Measurements from ENCODE around the gene PAGE4. TPM values are rescaled to one million over a fixed set of nuclear protein-coding genes. Genes with fewer than 3 reads are reported as not detected.

Gene PAGE4
- total RNA-seq, 4 donors from 2014 or later = not detected

DNA sequence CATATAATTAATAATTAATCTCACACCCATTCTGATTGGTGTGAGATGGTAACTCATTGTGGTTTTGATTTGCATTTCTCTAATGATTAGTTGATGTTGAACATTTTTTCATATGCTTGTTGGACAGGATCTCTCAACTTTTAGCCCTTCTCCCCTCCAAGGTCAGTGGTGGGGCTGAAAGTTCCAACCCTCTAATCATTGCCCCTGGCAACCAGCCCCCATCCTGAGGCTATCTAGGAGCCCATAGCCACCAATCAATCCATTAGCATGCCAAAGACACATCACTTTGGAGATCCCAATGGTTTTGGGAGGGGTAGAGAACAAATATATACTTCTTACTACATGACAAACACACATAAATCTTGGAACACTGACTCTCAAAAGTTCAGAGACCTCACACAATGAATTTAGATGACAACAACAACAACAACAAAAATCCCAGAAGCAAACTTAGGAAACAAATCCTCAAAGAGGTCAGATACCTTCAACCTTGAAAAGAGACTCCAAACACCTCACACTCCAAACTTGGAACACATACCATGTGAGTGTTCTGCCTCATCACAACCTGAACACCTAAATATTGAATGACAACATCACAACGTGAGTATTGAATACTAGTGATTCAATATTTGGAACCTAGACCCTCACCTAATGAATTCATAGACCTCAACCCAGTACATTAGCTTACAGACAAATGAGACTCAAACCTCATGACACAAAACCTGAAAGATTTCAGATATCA is 19.0 kb upstream of the PAGE4 start:
- Histone ChIP-seq H3K36me3 (no peaks in the 10 kb centered on the region), H3K4me3 (replicated peaks in 1 of 3) (no peak overlapping the region), H3K4me1 (no peaks in the 10 kb centered on the region), H3K27me3 (no peaks in the 10 kb centered on the region), H3K9me3 (no peaks in the 10 kb centered on the region), H3K27ac (no peak overlapping the region)
- no peak for DNase-seq
- intact Hi-C loops (cut with DNase I) = no loop called here
- 73 to 77% methylated on average over 1 of the region's 1 CpG for WGBS, 2 donors
- TF ChIP-seq, protein P1, sequence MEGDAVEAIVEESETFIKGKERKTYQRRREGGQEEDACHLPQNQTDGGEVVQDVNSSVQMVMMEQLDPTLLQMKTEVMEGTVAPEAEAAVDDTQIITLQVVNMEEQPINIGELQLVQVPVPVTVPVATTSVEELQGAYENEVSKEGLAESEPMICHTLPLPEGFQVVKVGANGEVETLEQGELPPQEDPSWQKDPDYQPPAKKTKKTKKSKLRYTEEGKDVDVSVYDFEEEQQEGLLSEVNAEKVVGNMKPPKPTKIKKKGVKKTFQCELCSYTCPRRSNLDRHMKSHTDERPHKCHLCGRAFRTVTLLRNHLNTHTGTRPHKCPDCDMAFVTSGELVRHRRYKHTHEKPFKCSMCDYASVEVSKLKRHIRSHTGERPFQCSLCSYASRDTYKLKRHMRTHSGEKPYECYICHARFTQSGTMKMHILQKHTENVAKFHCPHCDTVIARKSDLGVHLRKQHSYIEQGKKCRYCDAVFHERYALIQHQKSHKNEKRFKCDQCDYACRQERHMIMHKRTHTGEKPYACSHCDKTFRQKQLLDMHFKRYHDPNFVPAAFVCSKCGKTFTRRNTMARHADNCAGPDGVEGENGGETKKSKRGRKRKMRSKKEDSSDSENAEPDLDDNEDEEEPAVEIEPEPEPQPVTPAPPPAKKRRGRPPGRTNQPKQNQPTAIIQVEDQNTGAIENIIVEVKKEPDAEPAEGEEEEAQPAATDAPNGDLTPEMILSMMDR (IDR thresholded peaks at IDR 0.05) = no peak
- TF ChIP-seq POLR2A (IDR thresholded peaks at IDR 0.05) = no peak

DNA sequence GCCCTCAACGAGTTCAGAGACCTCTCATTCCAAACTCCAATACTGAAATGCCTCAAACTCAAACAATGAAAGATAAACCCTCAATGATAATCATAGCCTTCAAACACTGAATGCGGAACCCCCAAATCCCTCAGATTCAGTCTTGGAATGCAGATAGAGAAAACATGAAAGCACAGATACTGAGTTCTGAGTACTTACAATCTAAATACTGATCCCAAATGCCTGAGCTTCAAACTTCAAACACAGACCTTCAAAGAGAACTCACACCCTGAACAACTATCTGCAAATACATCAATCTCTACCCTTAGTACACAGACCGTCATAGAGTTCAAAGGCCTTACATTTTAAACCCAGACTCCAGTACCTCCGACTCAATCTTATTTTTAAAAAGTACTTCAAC is 16.9 kb upstream of the PAGE4 start:
- Histone ChIP-seq H3K4me3 (replicated peaks in 1 of 3) (no peak overlapping the region), H3K36me3 (no peaks in the 10 kb centered on the region), H3K27ac (no peak overlapping the region), H3K27me3 (no peaks in the 10 kb centered on the region), H3K4me1 (no peaks in the 10 kb centered on the region), H3K9me3 (no peaks in the 10 kb centered on the region)
- DNase-seq = no peak
- no peak for TF ChIP-seq POLR2A (IDR thresholded peaks at IDR 0.05)
- intact Hi-C loops (cut with DNase I) = no loop called here
- WGBS, 2 donors = 73 to 82% methylated on average over 4 of the region's 4 CpGs

GRCh38 chrX:49816435-49816834 is 12.7 kb upstream of the PAGE4 start:
- H3K4me1 ChIP-seq = no peaks in the 10 kb centered on the region
- H3K27me3 ChIP-seq = no peaks in the 10 kb centered on the region
- WGBS, 2 donors = 85 to 91% methylated on average over 4 of the region's 4 CpGs
- H3K4me3 ChIP-seq (replicated peaks in 1 of 3) = no peak overlapping the region
- no peaks in the 10 kb centered on the region for H3K9me3 ChIP-seq
- H3K27ac ChIP-seq = no peak overlapping the region
- DNase-seq = no peak
- TF ChIP-seq POLR2A (IDR thresholded peaks at IDR 0.05) = no peak
- TF ChIP-seq, protein P1 (IDR thresholded peaks at IDR 0.05) = no peak
- intact Hi-C loops (cut with DNase I) = no loop called here
- H3K36me3 ChIP-seq = no peaks in the 10 kb centered on the region

DNA sequence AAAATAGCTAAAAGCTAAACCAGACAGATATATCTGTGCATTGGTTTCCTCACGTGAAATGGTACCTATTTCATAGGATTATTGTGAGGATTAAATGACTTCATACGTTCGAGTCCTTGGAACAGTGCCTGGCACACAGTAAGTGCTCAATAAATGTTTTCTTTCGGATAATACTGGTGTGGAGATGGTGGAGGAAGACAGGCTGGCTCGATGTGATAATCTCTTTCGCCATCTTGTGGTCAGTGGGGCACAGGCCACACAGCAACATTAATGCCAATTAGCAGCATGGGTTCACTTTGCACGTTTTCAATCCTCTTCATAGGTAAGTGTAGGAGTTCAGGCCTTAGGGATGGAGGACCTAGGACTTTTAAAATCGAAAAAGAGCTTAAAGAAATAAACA is 9.3 kb downstream of the PAGE4 start:
- Histone ChIP-seq H3K36me3 (no peaks in the 10 kb centered on the region), H3K4me1 (no peaks in the 10 kb centered on the region), H3K27ac (no peak overlapping the region), H3K27me3 (no peaks in the 10 kb centered on the region), H3K4me3 (replicated peaks in 1 of 3) (no peak overlapping the region), H3K9me3 (no peaks in the 10 kb centered on the region)
- WGBS, 2 donors = 7 to 13% methylated on average over 8 of the region's 8 CpGs
- peak; percentile 6 to 11 for DNase-seq
- TF ChIP-seq POLR2A (IDR thresholded peaks at IDR 0.05) = no peak
- TF ChIP-seq, protein P1 (IDR thresholded peaks at IDR 0.05) = peak in 5 of 6 experiments; percentile 25 to 53 (median 46)
- intact Hi-C loops (cut with DNase I) = no loop called here

DNA sequence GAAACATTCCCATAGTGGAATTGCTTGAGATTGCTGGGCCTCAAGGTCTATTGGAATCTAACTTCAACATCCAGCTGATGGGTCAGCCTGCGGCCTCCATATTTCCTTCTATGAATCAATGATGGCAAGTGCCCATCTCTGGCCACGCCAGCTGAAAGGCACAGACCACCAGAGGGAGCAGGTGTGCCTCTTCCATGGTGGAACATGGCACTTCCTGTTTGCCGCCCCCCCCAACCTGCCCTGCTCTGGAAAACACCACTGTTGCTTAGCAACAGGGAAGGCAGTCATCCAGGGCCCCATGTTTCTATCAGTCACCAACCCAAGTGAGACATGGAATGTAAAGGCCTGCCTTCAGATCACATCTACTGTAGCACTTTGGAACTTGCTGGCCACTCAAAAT is 11.6 kb downstream of the PAGE4 start:
- no peak for TF ChIP-seq POLR2A (IDR thresholded peaks at IDR 0.05)
- TF ChIP-seq, protein P1 (IDR thresholded peaks at IDR 0.05) = peak in 4 of 6 experiments; percentile 29 to 48 (median 34)
- WGBS, 2 donors = 38 to 50% methylated on average over 1 to 3 of the region's 3 CpGs
- DNase-seq = peak; percentile 70 to 76

More for the DNA sequence above, 11.6 kb downstream of the PAGE4 start:
- H3K36me3 ChIP-seq = no peaks in the 10 kb centered on the region
- H3K4me3 ChIP-seq (replicated peaks in 1 of 3) = no peak overlapping the region
- H3K27ac ChIP-seq = no peak overlapping the region
- H3K4me1 ChIP-seq = no peaks in the 10 kb centered on the region
- no peaks in the 10 kb centered on the region for H3K27me3 ChIP-seq
- intact Hi-C loops (cut with DNase I) = no loop called here
- no peaks in the 10 kb centered on the region for H3K9me3 ChIP-seq

Measured in thyroid gland (tissue), 4 donors.